GM12878 (cell line): ENCODE results near the gene KAZN. TPM values are rescaled to one million over a fixed set of nuclear protein-coding genes. Genes with fewer than 3 reads are reported as not detected.

Experiments
- ATAC-seq: fragments of 200-7000 bp; cut with Tn5 transposase; 3 replicates; pipeline ENCODE4 v1.9.1; 2020; ENCODE audit warnings: mild to moderate bottlenecking, moderate library complexity
- BruUV-seq: library from RNA; stranded (reverse); fragments of 400-500 nt; replicated peaks from 2 replicates; lab custom pipeline; 2021; lab: Mats Ljungman, UMichigan
- CTCF ChIA-PET: fragments of 300-600 bp; sonication (Branson Sonifier 250); formaldehyde crosslinking; extraction: SDS; loops from one replicate; lab custom pipeline; 2021; ENCODE audit warnings: inconsistent platforms; lab: Yijun Ruan, JAX
- POLR2A ChIA-PET: fragments of 350-600 bp; formaldehyde crosslinking; extraction: SDS; loops from one replicate; lab custom pipeline; 2021; ENCODE audit warnings: inconsistent platforms; lab: Charles Lee
- RAD21 ChIA-PET: fragments of 300-600 bp; sonication (Branson Sonifier 250); formaldehyde crosslinking; loops from one replicate; lab custom pipeline; 2023; ENCODE audit warnings: antibody characterized with exemption; ENCODE audit not compliant: unreplicated experiment; lab: Charles Lee
- SMC1A ChIA-PET: fragments of 300-600 bp; sonication (Branson Sonifier 250); formaldehyde crosslinking; loops from one replicate; lab custom pipeline; 2023; ENCODE audit not compliant: unreplicated experiment, uncharacterized antibody; lab: Charles Lee
- DNase-seq: peaks from one replicate; pipeline ENCODE4 v3.0.0-alpha.2; 2011; ENCODE audit warnings: low read depth, low spot score
- FAIRE-seq: peaks from 3 replicates; lab custom pipeline; 2011; peaks lifted over from hg19 to GRCh38; lab: Jason Lieb, UNC
- H2AFZ ChIP-seq: 2 replicates; pipeline ENCODE4 v1.6.0; 2011; ENCODE audit warnings: low read depth, low read length, control low read depth; ENCODE audit not compliant: control insufficient read depth
- H3K27ac ChIP-seq: 2 replicates; pipeline ENCODE4 v1.5.1; 2011; ENCODE audit warnings: control low read depth; ENCODE audit not compliant: control insufficient read depth, insufficient read depth
- H3K27me3 ChIP-seq, 2 experiments: replicated peaks in 1 of 2; 2 replicates each; pipeline versions ENCODE4 v1.6.0 to v1.6.1; 2011; ENCODE audit warnings: low read length in 1 of 2; ENCODE audit not compliant: control insufficient read depth in 2 of 2, insufficient read depth in 2 of 2
- H3K36me3 ChIP-seq, 2 experiments: 2 replicates each; pipeline ENCODE4 v1.5.1; 2011; ENCODE audit warnings: low read length in 1 of 2; ENCODE audit not compliant: control insufficient read depth in 2 of 2, insufficient read depth in 2 of 2
- H3K4me1 ChIP-seq: 2 replicates; pipeline ENCODE4 v1.6.1; 2011; ENCODE audit warnings: mild to moderate bottlenecking, low read length, moderate library complexity, mixed read lengths; ENCODE audit not compliant: control insufficient read depth, insufficient read depth
- H3K4me2 ChIP-seq: 2 replicates; pipeline ENCODE4 v1.6.0; 2011; ENCODE audit warnings: control low read depth; ENCODE audit not compliant: control insufficient read depth, insufficient read depth
- H3K4me3 ChIP-seq: fragments of 200-600 bp; sonication (generic); 2 replicates; pipeline ENCODE4 v1.5.1; 2016
- H3K79me2 ChIP-seq: 2 replicates; pipeline ENCODE4 v1.6.0; 2011; ENCODE audit warnings: low read length; ENCODE audit not compliant: control insufficient read depth, insufficient read depth
- H3K9ac ChIP-seq: 2 replicates; pipeline ENCODE4 v1.8.0; 2011; ENCODE audit warnings: low read length, control low read depth, mixed read lengths; ENCODE audit not compliant: control insufficient read depth, insufficient read depth
- H3K9me3 ChIP-seq: replicated peaks from 3 replicates; pipeline ENCODE4 v1.5.1; 2011; ENCODE audit warnings: mild to moderate bottlenecking, low read length; ENCODE audit not compliant: control insufficient read depth, insufficient read depth
- H4K20me1 ChIP-seq: 2 replicates; pipeline ENCODE4 v1.6.0; 2011; ENCODE audit not compliant: control insufficient read depth, insufficient read depth
- CREB1 ChIP-seq: IDR thresholded peaks from 2 replicates; pipeline ENCODE4 v1.6.1; 2012; ENCODE audit warnings: low read depth, mild to moderate bottlenecking, inconsistent platforms
- DPF2 ChIP-seq: fragments of 450-650 bp; IDR thresholded peaks from 2 replicates; pipeline ENCODE4 v1.6.1; 2017; ENCODE audit warnings: mild to moderate bottlenecking
- HDAC2 ChIP-seq: fragments of 200-600 bp; sonication (generic); IDR thresholded peaks from 2 replicates; pipeline ENCODE4 v1.6.1; 2017
- KLF5 ChIP-seq: fragments of 450-650 bp; IDR thresholded peaks from 2 replicates; pipeline ENCODE4 v1.6.1; 2014; ENCODE audit warnings: mild to moderate bottlenecking; ENCODE audit not compliant: partially characterized antibody
- NR2F1 ChIP-seq: fragments of 450-650 bp; conservative IDR thresholded peaks from 2 replicates; pipeline ENCODE4 v1.6.1; 2017; ENCODE audit warnings: mild to moderate bottlenecking
- POLR2AphosphoS2 ChIP-seq: IDR thresholded peaks from 2 replicates; pipeline ENCODE4 v1.6.1; 2011; ENCODE audit warnings: low read depth, mild to moderate bottlenecking, low read length, improper control_type of control experiment, moderate library complexity
- RB1 ChIP-seq: fragments of 450-650 bp; formaldehyde crosslinking; IDR thresholded peaks from 2 replicates; pipeline ENCODE4 v1.6.1; 2017; ENCODE audit warnings: mild to moderate bottlenecking, borderline replicate concordance
- SMAD1 ChIP-seq: fragments of 450-650 bp; IDR thresholded peaks from 2 replicates; pipeline ENCODE4 v1.6.1; 2018; ENCODE audit warnings: mild to moderate bottlenecking, low read depth; ENCODE audit not compliant: partially characterized antibody
- SMARCA5 ChIP-seq: fragments of 450-650 bp; IDR thresholded peaks from 2 replicates; pipeline ENCODE4 v1.6.1; 2017; ENCODE audit warnings: mild to moderate bottlenecking
- USF1 ChIP-seq: IDR thresholded peaks from 2 replicates; pipeline ENCODE4 v1.6.1; 2011; ENCODE audit warnings: borderline replicate concordance, low read depth, mild to moderate bottlenecking, moderate library complexity, mixed read lengths, low read length; ENCODE audit not compliant: insufficient read depth; ENCODE audit errors: extremely low read length
- WGBS: methylation state at CpG from one replicate; pipeline ENCODE4 v1.1.6; 2016; ENCODE audit warnings: low lambda C conversion rate; ENCODE audit not compliant: insufficient replicate concordance, insufficient coverage; ENCODE audit errors: missing lambda C conversion rate; 5-methylcytosine and 5-hydroxymethylcytosine counted together
- in situ Hi-C: fragments of 300-500 bp; cut with MboI; formaldehyde crosslinking; loops from 9 replicates; pipeline ENCODE4 v1.14.3; 2018; ENCODE audit warnings: mixed read lengths
- intact Hi-C: fragments of 100-400 bp; cut with micrococcal nuclease; formaldehyde crosslinking; loops from one replicate; pipeline ENCODE4 v1.14.2; 2022; ENCODE audit not compliant: unreplicated experiment
- polyA plus RNA-seq, 11 experiments: library from polyadenylated mRNA; depleted of rRNA in 4 of 11; unstranded in 6 of 11; stranded (reverse) in 5 of 11; fragments of >200 nt; fragmentation: Nextera tagmentation in 4 of 11; fragmentation: Illumina TruSeq in 1 of 11; extraction: Ambion mirVana in 4 of 11; extraction: Trizol in 1 of 11; gene quantifications; 1 replicate in 1 of 11; 2 replicates in 10 of 11; pipeline versions ENCODE4 v1.2.1 to v1.2.3, GENCODE V29; 2011 to 2016; ENCODE audit warnings: inconsistent platforms in 2 of 11, missing spikeins in 2 of 11, low read depth in 1 of 11
- total RNA-seq, 4 experiments: library from RNA; depleted of rRNA in 3 of 4; stranded (reverse); fragments of >200 nt in 3 of 4; fragmentation: Illumina TruSeq in 1 of 4; extraction: Trizol in 1 of 4; gene quantifications; 2 replicates each; pipeline versions ENCODE4 v1.2.1 to v1.2.3, GENCODE V29; 2013 to 2021

KAZN gene
- total and polyA plus RNA-seq, 10 of the 15 experiments (the other 5 are each of a cell fraction or from before 2014, with no cell fraction given): 0.72 to 4.0 (median 1.2) TPM

GRCh38 chr1:14996133-14997050, 397.9 kb downstream of the KAZN start:
- Histone ChIP-seq H3K27ac (no peak overlapping the region), H3K4me1 (no peaks in the 10 kb centered on the region; the same call in 1 of the 2 replicates), H2AFZ (no peak overlapping the region; the same call in 1 of the 2 replicates), H3K79me2 (no peaks in the 10 kb centered on the region), H3K9me3 (no peaks in the 10 kb centered on the region), H3K36me3 (no peaks in the 10 kb centered on the region), H3K9ac (no peak overlapping the region)
- no peak for ATAC-seq
- no TSS peak for BruUV-seq
- CTCF ChIA-PET: no interaction called here
- SMC1A ChIA-PET: interaction anchor here (1.1 kb wide), 1 partner anchor 30 kb away, joined by 3 read pairs; no protein-coding TSS in a partner anchor
- RAD21 ChIA-PET: no interaction called here
- peak; percentile 39; the same call in 1 of the 2 replicates for TF ChIP-seq NR2F1
- TF ChIP-seq CREB1: no peak
- TF ChIP-seq SMAD1: no peak
- TF ChIP-seq DPF2: 0 out of 2 replicates have a peak, but pooled peaks have one; percentile 17
- TF ChIP-seq, all 136 proteins: peak for 2
- POLR2A ChIA-PET: no interaction called here
- Histone ChIP-seq H3K27me3 (no peaks in the 10 kb centered on the region), H3K4me3 (no peak overlapping the region), H3K4me2 (no peak overlapping the region), H4K20me1 (no peaks in the 10 kb centered on the region)
- intact Hi-C loops (no loop called here), in situ Hi-C loops (no loop called here)
- 33% methylated on average over 23 of the region's 23 CpGs for WGBS
- no peak for FAIRE-seq
- no peak for DNase-seq

- H3K79me2 ChIP-seq: no peaks in the 10 kb centered on the region
- H3K4me3 ChIP-seq: no peak overlapping the region
- ChIA-PET RAD21 (no interaction called here), SMC1A (no interaction called here), CTCF (no interaction called here), POLR2A (interaction anchor here (0.5 kb wide), 1 partner anchor 75 kb away, joined by 6 read pairs; no protein-coding TSS in a partner anchor)
- FAIRE-seq (no peak), DNase-seq (no peak), ATAC-seq (no peak)
- no peak overlapping the region for H3K9ac ChIP-seq
- intact Hi-C loops (no loop called here), in situ Hi-C loops (no loop called here)
- 30% methylated on average over 12 of the region's 12 CpGs for WGBS
- no peaks in the 10 kb centered on the region for H4K20me1 ChIP-seq
- BruUV-seq: no TSS peak
- no peak overlapping the region for H3K27ac ChIP-seq
- TF ChIP-seq SMARCA5: no peak
- no peak for TF ChIP-seq USF1
- no peak for TF ChIP-seq POLR2AphosphoS2
- TF ChIP-seq HDAC2: no peak
- TF ChIP-seq RB1: no peak
- no peak for TF ChIP-seq KLF5
- no peaks in the 10 kb centered on the region for H3K27me3 ChIP-seq
- H3K4me1 ChIP-seq: no peaks in the 10 kb centered on the region; the same call in 1 of the 2 replicates
- no peaks in the 10 kb centered on the region for H3K9me3 ChIP-seq
- no peak overlapping the region for H3K4me2 ChIP-seq
- H3K36me3 ChIP-seq: no peaks in the 10 kb centered on the region
- H2AFZ ChIP-seq: no peak overlapping the region
These were observed 399.3 kb downstream of the KAZN start for GRCh38 chr1:14997646-14998276.
